Activated naive CD8-positive, alpha-beta T cell treated with anti-CD3 and anti-CD28 coated beads, Interleukin-2, amount 50 U/mL, for 24 hours (primary cell): ENCODE measurements around the gene RNF25.
A peak's percentile ranks its signal among the peaks of the same experiment; 100 is the strongest.
"Not testable (repeated sequence)": the region's sequence is repeated elsewhere in the genome, so short reads cannot be mapped to it uniquely, and the experiment has no call there.

Experiments
- ATAC-seq: fragments of 150-1000 bp; cut with Tn5 transposase; one replicate; pipeline ENCODE4 v1.10.0; 2021
- DNase-seq: peaks from one replicate; pipeline ENCODE4 v3.0.0; 2021
- H3K27ac Mint-ChIP-seq: one replicate; pipeline ENCODE4 v1.8.0; 2021; ENCODE audit warnings: mild to moderate bottlenecking, mixed read lengths
- H3K27me3 Mint-ChIP-seq: one replicate; pipeline ENCODE4 v1.8.0; 2021; ENCODE audit warnings: mixed read lengths
- H3K36me3 Mint-ChIP-seq: one replicate; pipeline ENCODE4 v1.8.0; 2021; ENCODE audit warnings: low read depth, mixed read lengths
- H3K4me1 Mint-ChIP-seq: one replicate; pipeline ENCODE4 v1.8.0; 2021; ENCODE audit warnings: mixed read lengths
- H3K4me3 Mint-ChIP-seq: one replicate; pipeline ENCODE4 v1.8.0; 2021; ENCODE audit warnings: mild to moderate bottlenecking, moderate library complexity, mixed read lengths
- H3K9me3 Mint-ChIP-seq: one replicate; pipeline ENCODE4 v1.8.0; 2021; ENCODE audit warnings: mixed read lengths

Gene RNF25

GRCh38 chr2:218703341-218703740 lies 31.5 kb upstream of the RNF25 start:
- DNase-seq (no peak), ATAC-seq (no peak)
- Mint-ChIP-seq H3K27ac (no peak overlapping the region), H3K9me3 (no peaks in the 10 kb centered on the region), H3K36me3 (no peaks in the 10 kb centered on the region), H3K4me3 (no peak overlapping the region), H3K4me1 (no peaks in the 10 kb centered on the region), H3K27me3 (peaks cover 3% of the 10 kb centered on the region)

- ATAC-seq (no peak), DNase-seq (no peak)
- no peak overlapping the region for H3K27ac Mint-ChIP-seq
- H3K4me3 Mint-ChIP-seq: no peak overlapping the region
- no peaks in the 10 kb centered on the region for H3K4me1 Mint-ChIP-seq
- no peaks in the 10 kb centered on the region for H3K36me3 Mint-ChIP-seq
- no peaks in the 10 kb centered on the region for H3K9me3 Mint-ChIP-seq
- no peaks in the 10 kb centered on the region for H3K27me3 Mint-ChIP-seq
Observed at GRCh38 chr2:218701806-218702205, 30.0 kb upstream of the RNF25 start.

- Mint-ChIP-seq H3K4me3 (no peak overlapping the region), H3K36me3 (no peaks in the 10 kb centered on the region), H3K27ac (no peak overlapping the region), H3K9me3 (no peaks in the 10 kb centered on the region), H3K27me3 (no peaks in the 10 kb centered on the region), H3K4me1 (no peaks in the 10 kb centered on the region)
- no peak for ATAC-seq
- DNase-seq: no peak
Observed at GRCh38 chr2:218698885-218699284, 27.1 kb upstream of the RNF25 start.

DNA sequence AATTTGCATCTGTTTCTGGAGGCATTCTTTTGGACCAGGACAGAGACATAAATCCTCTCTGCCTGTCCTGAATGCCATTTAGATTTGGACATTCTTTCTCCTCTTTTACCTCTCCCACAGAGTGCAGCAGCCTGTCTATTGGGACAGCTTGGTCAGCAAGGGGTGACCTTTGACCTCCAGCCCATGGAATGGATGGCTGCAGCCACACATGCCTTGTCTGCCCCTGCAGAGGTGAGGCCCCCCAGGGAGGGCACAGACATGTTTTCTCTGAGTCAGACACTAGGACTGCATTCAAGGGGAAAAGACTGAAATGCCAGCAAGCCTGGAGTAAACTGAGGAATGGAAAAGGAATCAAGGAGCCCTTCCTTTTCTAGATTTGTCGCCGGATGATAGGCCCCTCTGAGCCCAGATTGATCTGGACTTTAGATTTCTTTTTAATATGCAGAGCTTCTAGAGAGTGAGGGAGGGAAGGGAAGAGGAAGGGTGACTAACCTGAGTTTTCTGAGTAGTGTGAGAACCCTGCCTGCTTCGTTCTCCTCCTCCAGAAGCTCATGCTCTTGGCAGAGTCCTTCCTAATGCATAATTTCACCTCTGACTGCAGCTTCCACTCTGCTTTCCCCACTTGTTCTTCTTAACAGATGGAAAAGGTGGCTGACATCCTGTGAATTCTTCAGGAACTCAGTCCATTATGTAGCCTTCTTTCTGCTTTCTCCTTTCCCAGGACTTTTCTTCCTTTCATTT lies 22.8 kb upstream of the RNF25 start:
- Mint-ChIP-seq H3K4me1 (no peaks in the 10 kb centered on the region), H3K27me3 (no peaks in the 10 kb centered on the region), H3K27ac (no peak overlapping the region), H3K9me3 (no peaks in the 10 kb centered on the region), H3K36me3 (no peaks in the 10 kb centered on the region), H3K4me3 (no peak overlapping the region)
- ATAC-seq (no peak), DNase-seq (no peak)

- no peaks in the 10 kb centered on the region for H3K27me3 Mint-ChIP-seq
- H3K4me1 Mint-ChIP-seq: no peaks in the 10 kb centered on the region
- no peak overlapping the region for H3K27ac Mint-ChIP-seq
- no peaks in the 10 kb centered on the region for H3K9me3 Mint-ChIP-seq
- H3K36me3 Mint-ChIP-seq: no peaks in the 10 kb centered on the region
- no peak overlapping the region for H3K4me3 Mint-ChIP-seq
- DNase-seq (no peak), ATAC-seq (no peak)
Observed at GRCh38 chr2:218691234-218691633, 19.4 kb upstream of the RNF25 start.

- not testable (repeated sequence) for H3K27ac Mint-ChIP-seq, H3K4me3 Mint-ChIP-seq, H3K27me3 Mint-ChIP-seq, H3K4me1 Mint-ChIP-seq, H3K36me3 Mint-ChIP-seq, H3K9me3 Mint-ChIP-seq
- peak; percentile 20 for DNase-seq
- peak; percentile 65 for ATAC-seq
Observed at GRCh38 chr2:218687400-218688060, 15.7 kb upstream of the RNF25 start.

DNA sequence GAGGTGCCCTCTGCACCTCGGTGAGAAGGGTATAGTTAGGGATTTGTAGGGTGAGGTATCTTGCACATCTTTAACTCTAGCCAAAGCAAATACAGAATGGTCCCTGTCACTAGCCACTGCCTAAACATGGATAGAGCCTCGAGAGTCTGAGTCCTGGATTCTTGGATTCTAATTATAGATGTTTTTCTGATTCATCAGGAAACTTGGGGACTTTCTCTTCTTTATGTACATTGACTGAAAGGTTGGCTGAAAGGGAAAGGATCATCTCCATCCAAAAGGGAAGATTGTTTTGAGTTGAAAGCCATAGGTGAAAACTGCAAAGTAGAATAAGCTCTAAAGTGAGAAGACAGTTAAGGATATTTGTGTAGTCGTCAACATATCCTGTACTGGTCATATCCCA lies 8.3 kb upstream of the RNF25 start:
- no peaks in the 10 kb centered on the region for H3K27me3 Mint-ChIP-seq
- DNase-seq (no peak), ATAC-seq (no peak)
- no peaks in the 10 kb centered on the region for H3K9me3 Mint-ChIP-seq
- peaks cover 14% of the 10 kb centered on the region for H3K36me3 Mint-ChIP-seq
- H3K4me1 Mint-ChIP-seq: no peaks in the 10 kb centered on the region
- H3K4me3 Mint-ChIP-seq: no peak overlapping the region
- no peak overlapping the region for H3K27ac Mint-ChIP-seq

GRCh38 chr2:218679119-218679518 lies 7.3 kb upstream of the RNF25 start:
- H3K36me3 Mint-ChIP-seq: peaks cover 12% of the 10 kb centered on the region
- no peak overlapping the region for H3K27ac Mint-ChIP-seq
- H3K27me3 Mint-ChIP-seq: no peaks in the 10 kb centered on the region
- H3K9me3 Mint-ChIP-seq: no peaks in the 10 kb centered on the region
- DNase-seq (no peak), ATAC-seq (no peak)
- H3K4me1 Mint-ChIP-seq: no peaks in the 10 kb centered on the region
- no peak overlapping the region for H3K4me3 Mint-ChIP-seq

DNA sequence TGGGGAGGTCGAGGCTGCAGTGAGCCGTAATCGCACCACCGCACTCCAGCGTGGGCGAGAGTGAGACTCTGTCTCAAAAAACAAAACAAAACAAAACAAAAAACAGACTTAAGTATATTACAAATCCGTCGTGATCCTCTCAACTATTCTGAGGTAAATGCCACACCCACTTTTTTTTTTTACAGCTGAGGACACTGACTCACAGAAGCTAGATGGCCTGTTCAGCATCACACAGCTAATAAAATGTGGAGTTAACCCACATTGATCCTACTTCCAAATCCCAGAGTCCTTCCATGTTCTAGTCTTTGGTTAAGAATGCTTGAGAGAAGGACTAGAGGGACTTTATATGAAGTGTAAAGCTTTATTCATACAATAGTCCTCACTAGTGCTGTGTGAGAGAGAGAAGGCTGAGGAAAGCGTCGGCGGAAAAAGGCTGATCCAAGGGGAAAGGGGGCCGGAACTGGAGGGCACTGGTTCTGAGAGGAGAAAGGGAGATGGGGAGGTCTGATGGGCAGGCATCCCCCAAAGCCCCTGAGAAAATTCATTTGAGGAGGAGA lies 627 bp downstream of the RNF25 start:
- ATAC-seq (no peak), DNase-seq (no peak)
- Mint-ChIP-seq H3K9me3 (no peaks in the 10 kb centered on the region), H3K36me3 (peaks cover 12% of the 10 kb centered on the region), H3K4me1 (peaks cover 27% of the 10 kb centered on the region), H3K27me3 (no peaks in the 10 kb centered on the region), H3K4me3 (peak overlapping the region; percentile 96), H3K27ac (peak overlapping the region; percentile 96)

- Mint-ChIP-seq H3K9me3 (no peaks in the 10 kb centered on the region), H3K27me3 (no peaks in the 10 kb centered on the region), H3K4me1 (peaks cover 13% of the 10 kb centered on the region), H3K4me3 (no peak overlapping the region), H3K36me3 (peaks cover 33% of the 10 kb centered on the region), H3K27ac (no peak overlapping the region)
- ATAC-seq: no peak
- no peak for DNase-seq
Observed at GRCh38 chr2:218664653-218665052, 7.1 kb downstream of the RNF25 start.

- no peak for ATAC-seq
- H3K36me3 Mint-ChIP-seq: peaks cover 35% of the 10 kb centered on the region
- no peak overlapping the region for H3K4me3 Mint-ChIP-seq
- H3K4me1 Mint-ChIP-seq: peaks cover 15% of the 10 kb centered on the region
- no peak overlapping the region for H3K27ac Mint-ChIP-seq
- H3K9me3 Mint-ChIP-seq: no peaks in the 10 kb centered on the region
- H3K27me3 Mint-ChIP-seq: no peaks in the 10 kb centered on the region
- DNase-seq: no peak
Observed at GRCh38 chr2:218663901-218664300, 7.9 kb downstream of the RNF25 start.

DNA sequence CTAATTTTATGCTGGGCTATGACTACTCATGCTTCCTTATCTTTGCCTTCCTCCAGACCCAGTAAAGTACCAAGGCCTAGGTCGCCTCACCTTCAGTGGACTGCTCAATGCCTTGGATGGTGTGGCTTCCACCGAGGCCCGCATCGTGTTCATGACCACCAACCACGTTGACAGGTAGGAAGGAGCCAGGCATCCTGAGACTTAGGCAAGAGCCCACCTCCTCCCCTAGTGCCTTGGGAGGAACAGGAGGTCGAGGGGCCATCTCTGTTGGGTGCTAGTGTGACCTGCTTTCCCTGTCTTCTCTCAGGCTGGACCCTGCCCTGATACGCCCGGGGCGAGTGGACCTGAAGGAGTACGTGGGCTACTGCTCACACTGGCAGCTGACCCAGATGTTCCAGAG lies 9.0 kb downstream of the RNF25 start:
- Mint-ChIP-seq H3K27ac (no peak overlapping the region), H3K36me3 (peaks cover 44% of the 10 kb centered on the region), H3K9me3 (no peaks in the 10 kb centered on the region), H3K27me3 (no peaks in the 10 kb centered on the region), H3K4me3 (no peak overlapping the region), H3K4me1 (peaks cover 25% of the 10 kb centered on the region)
- DNase-seq (no peak), ATAC-seq (no peak)

GRCh38 chr2:218662377-218662776 lies 9.4 kb downstream of the RNF25 start:
- no peak overlapping the region for H3K4me3 Mint-ChIP-seq
- H3K36me3 Mint-ChIP-seq: peaks cover 43% of the 10 kb centered on the region
- H3K4me1 Mint-ChIP-seq: peaks cover 29% of the 10 kb centered on the region
- ATAC-seq (no peak), DNase-seq (no peak)
- no peaks in the 10 kb centered on the region for H3K27me3 Mint-ChIP-seq
- H3K9me3 Mint-ChIP-seq: no peaks in the 10 kb centered on the region
- H3K27ac Mint-ChIP-seq: no peak overlapping the region

DNA sequence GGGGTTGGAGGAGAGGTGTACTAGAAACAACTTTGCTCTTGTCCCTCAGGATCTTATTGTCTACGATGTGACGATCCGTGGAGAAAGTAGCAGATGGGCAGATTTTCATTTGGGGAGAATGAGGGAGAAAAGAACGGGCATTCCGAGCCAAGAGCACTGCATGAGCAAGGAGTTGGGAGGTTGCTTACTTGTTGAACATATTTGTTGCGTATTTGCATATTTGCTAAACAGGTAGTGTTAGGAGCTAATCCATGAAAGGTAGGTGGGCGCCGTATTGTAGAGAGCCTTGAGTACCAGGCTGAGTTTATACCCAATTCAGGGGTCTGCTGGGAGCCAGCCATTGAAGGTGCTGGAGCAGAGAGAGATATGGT lies 11.8 kb downstream of the RNF25 start:
- H3K27ac Mint-ChIP-seq: peak overlapping the region; percentile 92
- DNase-seq (no peak), ATAC-seq (no peak)
- peak overlapping the region; percentile 93 for H3K4me3 Mint-ChIP-seq
- peaks cover 44% of the 10 kb centered on the region for H3K36me3 Mint-ChIP-seq
- H3K27me3 Mint-ChIP-seq: no peaks in the 10 kb centered on the region
- H3K4me1 Mint-ChIP-seq: peaks cover 34% of the 10 kb centered on the region
- no peaks in the 10 kb centered on the region for H3K9me3 Mint-ChIP-seq

- Mint-ChIP-seq H3K27ac (peak within 1 kb of the TSS; percentile 92), H3K27me3 (no peaks in the 10 kb centered on the region), H3K4me3 (peak within 1 kb of the TSS; percentile 93), H3K36me3 (peaks cover 48% of the 10 kb centered on the region), H3K4me1 (peaks cover 34% of the 10 kb centered on the region), H3K9me3 (no peaks in the 10 kb centered on the region)
- DNase-seq (peak; percentile 99), ATAC-seq (peak; percentile 97)
Observed at GRCh38 chr2:218659258-218659987, 12.4 kb downstream of the RNF25 start, which contains the start of the genes BCS1L and ZNF142. TSS of gene BCS1L (plus strand) at chr2:218659683. CDS start at chr2:218660988, 1,305 bp downstream. TSS of gene ZNF142 (minus strand) at chr2:218659623. CDS start at chr2:218656429, 3,194 bp downstream.
